ENCODE data around the gene IL4I1.

DNA sequence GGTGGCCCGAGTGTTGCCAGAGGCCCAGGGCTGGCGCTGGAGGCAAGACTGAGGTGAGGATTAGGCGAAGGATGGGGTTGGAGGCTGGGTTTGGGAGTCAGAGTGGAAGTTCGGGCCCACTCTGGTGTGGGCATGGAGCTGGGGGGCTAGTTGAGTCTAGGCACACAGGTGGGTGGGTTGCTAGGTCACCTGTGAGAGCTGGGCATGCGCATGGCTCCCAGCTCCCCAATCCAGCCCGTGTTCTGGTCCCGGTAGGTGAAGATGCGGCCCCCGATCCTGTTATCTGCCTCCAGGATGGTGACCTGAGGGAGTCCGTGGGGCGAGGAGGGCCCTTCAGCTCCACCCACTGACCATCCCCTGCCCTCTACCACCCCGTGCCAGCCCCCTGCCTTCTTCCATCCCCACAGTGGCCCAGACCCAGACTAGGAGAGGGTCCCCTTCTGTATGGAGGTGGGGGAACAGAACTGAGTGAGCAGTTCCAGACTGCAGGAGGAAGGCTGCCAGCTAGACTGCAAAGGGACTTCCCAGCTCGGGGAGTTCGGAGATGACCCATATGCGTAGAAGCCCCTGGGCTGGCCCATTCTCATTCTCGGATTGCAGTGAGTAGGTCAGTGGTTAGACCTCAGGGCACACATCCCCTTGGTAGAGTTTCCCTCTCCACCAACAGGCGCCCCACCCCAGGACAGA, 1.7 kb downstream of the IL4I1 start:
- TF ChIP-seq, protein P1, sequence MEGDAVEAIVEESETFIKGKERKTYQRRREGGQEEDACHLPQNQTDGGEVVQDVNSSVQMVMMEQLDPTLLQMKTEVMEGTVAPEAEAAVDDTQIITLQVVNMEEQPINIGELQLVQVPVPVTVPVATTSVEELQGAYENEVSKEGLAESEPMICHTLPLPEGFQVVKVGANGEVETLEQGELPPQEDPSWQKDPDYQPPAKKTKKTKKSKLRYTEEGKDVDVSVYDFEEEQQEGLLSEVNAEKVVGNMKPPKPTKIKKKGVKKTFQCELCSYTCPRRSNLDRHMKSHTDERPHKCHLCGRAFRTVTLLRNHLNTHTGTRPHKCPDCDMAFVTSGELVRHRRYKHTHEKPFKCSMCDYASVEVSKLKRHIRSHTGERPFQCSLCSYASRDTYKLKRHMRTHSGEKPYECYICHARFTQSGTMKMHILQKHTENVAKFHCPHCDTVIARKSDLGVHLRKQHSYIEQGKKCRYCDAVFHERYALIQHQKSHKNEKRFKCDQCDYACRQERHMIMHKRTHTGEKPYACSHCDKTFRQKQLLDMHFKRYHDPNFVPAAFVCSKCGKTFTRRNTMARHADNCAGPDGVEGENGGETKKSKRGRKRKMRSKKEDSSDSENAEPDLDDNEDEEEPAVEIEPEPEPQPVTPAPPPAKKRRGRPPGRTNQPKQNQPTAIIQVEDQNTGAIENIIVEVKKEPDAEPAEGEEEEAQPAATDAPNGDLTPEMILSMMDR (IDR thresholded peaks at IDR 0.05), result no peak
- TF ChIP-seq POLR2A (IDR thresholded peaks at IDR 0.05), result no peak

Measured in adrenal gland (tissue), 5 donors.